Neural cell (in vitro differentiated cells): ENCODE measurements around the gene STAT5B. TPM values are rescaled to one million over a fixed set of nuclear protein-coding genes. Genes with fewer than 3 reads are reported as not detected.

ENCODE experiments used
- H2AFZ ChIP-seq: fragments of 200-600, 300-800 bp; sonication (generic), shearing (Covaris generic); 2 replicates; pipeline ENCODE4 v1.6.0; 2014; ENCODE audit warnings: low read depth, mild to moderate bottlenecking, antibody characterized with exemption, low read length, moderate library complexity
- H3F3A ChIP-seq: fragments of 200-600 bp; shearing (Covaris generic); 2 replicates; pipeline ENCODE4 v1.6.1; 2016; ENCODE audit warnings: mild to moderate bottlenecking, moderate library complexity, mixed read lengths, antibody characterized with exemption, low read length; ENCODE audit not compliant: insufficient read depth, poor library complexity, severe bottlenecking
- H3K27ac ChIP-seq: fragments of 200-600, 300-800 bp; sonication (generic), shearing (Covaris generic); 2 replicates; pipeline ENCODE4 v1.5.1; 2014; ENCODE audit warnings: mild to moderate bottlenecking, low read length, moderate library complexity
- H3K27me3 ChIP-seq: fragments of 300-800, 200-600 bp; sonication (generic), shearing (Covaris generic); 2 replicates; pipeline ENCODE4 v1.6.0; 2014; ENCODE audit warnings: mild to moderate bottlenecking, low read depth, low read length, moderate library complexity; ENCODE audit not compliant: insufficient read depth
- H3K36me3 ChIP-seq: fragments of 300-800, 200-600 bp; sonication (generic), shearing (Covaris generic); 2 replicates; pipeline ENCODE4 v1.5.1; 2014; ENCODE audit warnings: mild to moderate bottlenecking, antibody characterized with exemption, low read length, moderate library complexity; ENCODE audit not compliant: insufficient read depth
- H3K4me2 ChIP-seq: fragments of 300-800, 200-600 bp; sonication (generic), shearing (Covaris generic); 2 replicates; pipeline ENCODE4 v1.6.0; 2014; ENCODE audit warnings: mild to moderate bottlenecking, low read length
- H3K4me3 ChIP-seq: fragments of 300-800, 200-600 bp; sonication (generic), shearing (Covaris generic); 2 replicates; pipeline ENCODE4 v1.5.1; 2014; ENCODE audit warnings: mild to moderate bottlenecking, low read length, moderate library complexity
- H3K79me2 ChIP-seq: fragments of 200-600 bp; shearing (Covaris generic); replicated peaks from 2 replicates; pipeline ENCODE4 v1.6.0; 2014; ENCODE audit warnings: mild to moderate bottlenecking, low read length, moderate library complexity; ENCODE audit not compliant: insufficient read depth
- H3K9ac ChIP-seq: fragments of 300-800, 200-600 bp; sonication (generic), shearing (Covaris generic); 2 replicates; pipeline ENCODE4 v1.6.1; 2016; ENCODE audit warnings: mild to moderate bottlenecking, low read length, mixed read lengths
- H3K9me2 ChIP-seq: fragments of 200-600 bp; shearing (Covaris generic); 2 replicates; pipeline ENCODE4 v1.6.1; 2016; ENCODE audit warnings: mild to moderate bottlenecking, low read length, mixed read lengths; ENCODE audit not compliant: insufficient read depth
- H3K9me3 ChIP-seq: fragments of 200-600, 300-800 bp; sonication (generic), shearing (Covaris generic); 2 replicates; pipeline ENCODE4 v1.6.1; 2016; ENCODE audit warnings: mild to moderate bottlenecking, mixed run types, low read length, moderate library complexity, mixed read lengths
- H4K20me1 ChIP-seq: fragments of 200-600 bp; shearing (Covaris generic); 2 replicates; pipeline ENCODE4 v1.6.1; 2016; ENCODE audit warnings: mild to moderate bottlenecking, mixed run types; ENCODE audit not compliant: insufficient read depth
- CTCF ChIP-seq: fragments of 450-650 bp; IDR thresholded peaks from 2 replicates; pipeline ENCODE4 v1.5.1; 2014; ENCODE audit warnings: antibody characterized with exemption, mild to moderate bottlenecking, moderate library complexity; ENCODE audit not compliant: poor library complexity, severe bottlenecking
- EP300 ChIP-seq: fragments of 450-650 bp; conservative IDR thresholded peaks from 2 replicates; pipeline ENCODE4 v1.6.1; 2014; ENCODE audit warnings: antibody characterized with exemption, mild to moderate bottlenecking, moderate library complexity; ENCODE audit not compliant: poor library complexity, severe bottlenecking
- EZH2 ChIP-seq: fragments of 200-600, 300-800 bp; shearing (Covaris generic), sonication (generic); IDR thresholded peaks from 2 replicates; pipeline ENCODE4 v1.6.1; 2014; ENCODE audit warnings: antibody characterized with exemption, low read length, borderline replicate concordance, mild to moderate bottlenecking; ENCODE audit not compliant: insufficient read depth, poor library complexity, severe bottlenecking
- MXI1 ChIP-seq: fragments of 450-650 bp; conservative IDR thresholded peaks from 2 replicates; pipeline ENCODE4 v1.6.1; 2014; ENCODE audit warnings: antibody characterized with exemption, mild to moderate bottlenecking; ENCODE audit not compliant: poor library complexity, severe bottlenecking
- POLR2AphosphoS5 ChIP-seq: IDR thresholded peaks from 2 replicates; pipeline ENCODE4 v1.6.1; 2012
- RAD21 ChIP-seq: fragments of 450-650 bp; conservative IDR thresholded peaks from 2 replicates; pipeline ENCODE4 v1.6.1; 2014; ENCODE audit warnings: antibody characterized with exemption, mild to moderate bottlenecking, moderate library complexity
- REST ChIP-seq: IDR thresholded peaks from 2 replicates; pipeline ENCODE4 v1.6.1; 2012; ENCODE audit warnings: borderline replicate concordance
- SMC3 ChIP-seq: fragments of 450-650 bp; conservative IDR thresholded peaks from 2 replicates; pipeline ENCODE4 v1.6.1; 2014; ENCODE audit warnings: antibody characterized with exemption, mild to moderate bottlenecking, moderate library complexity; ENCODE audit not compliant: poor library complexity
- TAF1 ChIP-seq: IDR thresholded peaks from 2 replicates; pipeline ENCODE4 v1.6.1; 2012; ENCODE audit warnings: low read depth
- polyA plus RNA-seq: library from polyadenylated mRNA; depleted of rRNA; stranded (reverse); fragments of >200 nt; gene quantifications from 2 replicates; pipeline ENCODE4 v1.2.3, GENCODE V29; 2014

The STAT5B gene
- polyA plus RNA-seq, 1 donor from 2014 or later = 47.4 TPM

- Histone ChIP-seq H3K27me3 (no peaks in the 10 kb centered on the region), H3F3A (no peaks in the 10 kb centered on the region), H3K4me2 (peak overlapping the region; percentile 64), H4K20me1 (no peaks in the 10 kb centered on the region), H3K79me2 (peaks cover 30% of the 10 kb centered on the region), H3K9ac (peak overlapping the region; percentile 77), H3K4me3 (peak overlapping the region; percentile 78), H2AFZ (no peak overlapping the region), H3K36me3 (no peaks in the 10 kb centered on the region), H3K27ac (peak overlapping the region; percentile 88), H3K9me3 (no peaks in the 10 kb centered on the region), H3K9me2 (no peaks in the 10 kb centered on the region)
- no peak for TF ChIP-seq REST
- no peak for TF ChIP-seq TAF1
- no peak for TF ChIP-seq EP300
- TF ChIP-seq RAD21 = no peak
- TF ChIP-seq CTCF = no peak
- TF ChIP-seq EZH2 = no peak
- no peak for TF ChIP-seq MXI1
- TF ChIP-seq SMC3 = no peak
- TF ChIP-seq POLR2AphosphoS5 = no peak
Observed at GRCh38 chr17:42277342-42277712, 1.1 kb upstream of the STAT5B start.

- no peaks in the 10 kb centered on the region for H3F3A ChIP-seq
- H2AFZ ChIP-seq = peak overlapping the region; percentile 62
- H3K4me2 ChIP-seq = peak overlapping the region; percentile 64
- H3K36me3 ChIP-seq = no peaks in the 10 kb centered on the region
- H3K4me3 ChIP-seq = peak overlapping the region; percentile 78
- no peaks in the 10 kb centered on the region for H3K9me3 ChIP-seq
- peaks cover 35% of the 10 kb centered on the region for H3K79me2 ChIP-seq
- no peaks in the 10 kb centered on the region for H3K27me3 ChIP-seq
- no peaks in the 10 kb centered on the region for H4K20me1 ChIP-seq
- no peaks in the 10 kb centered on the region for H3K9me2 ChIP-seq
- no peak for TF ChIP-seq EP300
- TF ChIP-seq EZH2 = no peak
- no peak for TF ChIP-seq POLR2AphosphoS5
- TF ChIP-seq REST = peak; percentile 22
- peak; percentile 22 for TF ChIP-seq CTCF
- TF ChIP-seq RAD21 = no peak
- no peak for TF ChIP-seq TAF1
- TF ChIP-seq MXI1 = no peak
- TF ChIP-seq SMC3 = no peak
- peak overlapping the region; percentile 88 for H3K27ac ChIP-seq
- peak overlapping the region; percentile 77 for H3K9ac ChIP-seq
Observed at GRCh38 chr17:42276609-42277341, 584 bp upstream of the STAT5B start.
